GM19193 (cell line): ENCODE data around the gene TCOF1.

ENCODE experiments used
- POLR2A ChIP-seq: IDR thresholded peaks from 4 replicates; pipeline ENCODE4 v1.6.1; 2011; ENCODE audit not compliant: insufficient read depth, insufficient read length; ENCODE audit errors: extremely low read depth

TCOF1 gene

DNA sequence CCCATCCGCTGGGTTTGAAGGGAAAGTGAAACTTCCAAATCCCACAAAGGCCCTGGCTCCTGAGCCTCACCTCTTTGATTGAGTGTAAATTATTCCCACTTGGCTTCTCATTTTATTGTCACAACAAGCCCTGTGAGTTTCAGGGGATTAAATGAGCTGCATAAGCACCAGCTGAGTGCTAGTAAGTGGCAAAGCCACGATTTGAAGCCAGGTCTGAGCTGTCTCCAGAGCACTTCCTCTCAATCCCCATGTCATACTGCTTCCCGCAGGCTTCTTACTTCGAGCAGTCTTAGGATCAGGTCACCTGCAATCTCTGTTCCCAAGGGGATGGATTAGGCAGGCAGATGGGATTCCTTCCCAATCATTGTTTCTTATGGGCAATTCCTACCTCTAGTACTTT lies 74.1 kb downstream of the TCOF1 start:
- TF ChIP-seq POLR2A = no peak

GRCh38 chr5:150434464-150434863 lies 77.0 kb downstream of the TCOF1 start:
- no peak for TF ChIP-seq POLR2A

GRCh38 chr5:150436141-150436680 lies 78.7 kb downstream of the TCOF1 start:
- TF ChIP-seq POLR2A = no peak

GRCh38 chr5:150438873-150439546 lies 81.5 kb downstream of the TCOF1 start:
- no peak for TF ChIP-seq POLR2A

DNA sequence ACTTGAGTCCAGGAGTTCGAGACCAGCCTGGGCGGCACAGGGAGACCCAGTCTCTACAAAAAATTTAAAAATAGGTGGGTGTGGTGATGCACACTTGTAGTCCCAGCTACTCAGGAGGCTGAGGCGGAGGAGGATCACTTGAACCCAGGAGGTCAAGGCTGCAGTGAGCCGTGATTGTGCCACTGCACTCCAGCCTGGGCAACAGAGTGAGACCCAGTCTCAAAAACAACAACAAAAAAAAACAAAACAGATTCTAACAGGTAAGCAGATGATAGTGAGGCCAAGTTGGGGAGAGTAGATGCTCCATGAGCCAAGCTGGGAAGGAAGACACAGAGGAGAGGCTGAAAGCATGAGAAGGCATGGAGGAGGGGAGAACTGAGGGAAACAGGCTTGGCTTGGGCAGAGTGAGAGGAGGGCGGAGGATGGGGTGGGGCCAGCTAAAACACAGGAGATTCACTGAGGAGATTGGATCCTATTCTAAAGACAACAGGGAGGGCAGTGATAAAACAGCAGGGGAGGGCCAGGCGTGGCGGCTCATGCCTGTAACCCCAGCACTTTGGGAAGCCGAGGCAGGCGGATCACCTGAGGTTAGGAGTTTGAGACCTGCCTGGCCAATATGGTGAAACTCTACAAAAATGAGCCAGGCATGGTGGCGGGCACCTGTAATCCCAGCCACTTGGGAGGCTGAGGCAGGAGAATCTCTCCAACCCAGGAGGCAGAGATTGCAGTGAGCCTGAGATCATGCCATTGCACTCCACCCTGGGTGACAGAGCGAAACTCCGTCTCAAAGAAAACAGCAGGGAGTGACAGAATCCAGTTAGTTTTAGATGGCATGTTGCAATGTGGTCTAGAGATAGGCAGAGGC lies 83.7 kb downstream of the TCOF1 start:
- TF ChIP-seq POLR2A = no peak

GRCh38 chr5:150441813-150442698 lies 84.6 kb downstream of the TCOF1 start:
- TF ChIP-seq POLR2A = no peak

DNA sequence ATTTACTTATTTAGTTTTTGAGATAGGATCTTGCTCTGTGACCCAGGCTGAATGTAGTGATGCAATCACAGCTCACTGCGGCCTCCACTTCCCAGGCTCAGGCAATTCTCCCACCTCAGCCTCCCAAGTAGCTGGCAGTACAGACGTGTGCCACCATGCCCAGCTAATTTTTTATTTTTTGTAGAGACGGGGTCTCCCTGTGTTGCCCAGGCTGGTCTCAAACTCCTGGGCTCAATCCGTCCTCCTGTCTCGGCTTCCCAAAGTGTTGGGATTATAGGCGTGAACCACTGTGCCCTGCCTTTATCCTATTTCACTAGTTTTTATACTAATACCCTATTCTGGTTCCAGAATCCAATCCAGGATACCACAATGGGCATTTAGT lies 85.2 kb downstream of the TCOF1 start:
- TF ChIP-seq POLR2A = peak; percentile 37

- TF ChIP-seq POLR2A = peak; percentile 17
Measured at GRCh38 chr5:150443242-150444075, 86.0 kb downstream of the TCOF1 start.

GRCh38 chr5:150444770-150445169 lies 87.3 kb downstream of the TCOF1 start:
- TF ChIP-seq POLR2A = no peak

DNA sequence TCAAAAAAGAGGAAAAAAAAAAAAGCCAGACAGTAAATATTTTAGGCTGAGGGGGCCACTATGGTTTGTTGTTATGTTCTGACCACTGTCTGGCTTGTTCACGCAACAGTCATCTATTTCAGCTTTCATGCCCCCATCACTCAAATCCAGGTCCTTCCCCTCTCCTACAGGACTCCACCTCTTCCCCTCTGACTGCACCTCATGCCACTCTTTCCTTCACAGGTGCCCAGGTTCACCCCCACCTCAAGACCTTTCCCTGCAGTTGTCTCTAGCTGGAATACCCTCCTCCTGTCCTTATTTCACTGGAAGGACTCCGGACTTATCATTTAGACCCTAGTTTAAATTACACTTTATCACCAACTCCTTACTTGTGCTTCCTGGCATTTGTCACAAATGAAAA lies 88.6 kb downstream of the TCOF1 start:
- TF ChIP-seq POLR2A = no peak

DNA sequence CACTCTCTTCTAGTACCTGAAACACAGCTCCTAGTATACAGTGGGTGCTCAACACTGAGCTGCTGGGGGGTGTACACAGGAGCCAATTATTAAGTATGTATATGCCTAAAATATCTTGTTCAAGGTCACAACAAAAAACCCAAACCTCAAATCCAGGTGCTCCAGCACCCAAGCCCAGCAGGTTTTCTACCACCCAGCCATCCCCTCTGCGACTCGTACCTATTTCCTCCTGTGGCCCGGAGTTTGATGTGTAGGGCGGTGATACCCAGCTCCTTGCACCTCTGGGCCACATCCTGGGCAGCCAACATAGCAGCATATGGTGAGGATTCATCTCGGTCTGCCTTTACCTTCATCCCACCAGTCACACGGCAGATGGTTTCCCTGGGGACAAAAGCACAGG lies 89.1 kb downstream of the TCOF1 start:
- no peak for TF ChIP-seq POLR2A

GRCh38 chr5:150447188-150447587 lies 89.7 kb downstream of the TCOF1 start:
- TF ChIP-seq POLR2A = no peak

DNA sequence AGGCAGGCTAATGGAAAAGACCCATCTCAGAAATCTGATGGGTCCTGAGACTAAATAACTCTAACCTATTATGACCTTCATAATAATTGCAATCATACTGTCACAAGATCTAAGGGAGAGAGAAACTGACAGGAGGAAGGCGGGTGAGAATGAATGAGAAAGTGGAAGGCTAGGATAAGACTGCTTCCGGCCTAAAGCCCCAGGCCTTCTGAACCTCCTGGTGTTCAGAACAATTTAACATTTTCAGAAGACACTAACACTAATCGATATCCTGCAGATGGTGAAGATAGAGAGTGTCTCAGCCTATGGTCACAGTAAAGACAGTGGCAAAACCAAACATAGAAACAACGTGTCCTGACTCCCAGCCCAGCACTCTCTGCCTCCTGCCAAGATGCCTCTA lies 90.8 kb downstream of the TCOF1 start:
- no peak for TF ChIP-seq POLR2A

DNA sequence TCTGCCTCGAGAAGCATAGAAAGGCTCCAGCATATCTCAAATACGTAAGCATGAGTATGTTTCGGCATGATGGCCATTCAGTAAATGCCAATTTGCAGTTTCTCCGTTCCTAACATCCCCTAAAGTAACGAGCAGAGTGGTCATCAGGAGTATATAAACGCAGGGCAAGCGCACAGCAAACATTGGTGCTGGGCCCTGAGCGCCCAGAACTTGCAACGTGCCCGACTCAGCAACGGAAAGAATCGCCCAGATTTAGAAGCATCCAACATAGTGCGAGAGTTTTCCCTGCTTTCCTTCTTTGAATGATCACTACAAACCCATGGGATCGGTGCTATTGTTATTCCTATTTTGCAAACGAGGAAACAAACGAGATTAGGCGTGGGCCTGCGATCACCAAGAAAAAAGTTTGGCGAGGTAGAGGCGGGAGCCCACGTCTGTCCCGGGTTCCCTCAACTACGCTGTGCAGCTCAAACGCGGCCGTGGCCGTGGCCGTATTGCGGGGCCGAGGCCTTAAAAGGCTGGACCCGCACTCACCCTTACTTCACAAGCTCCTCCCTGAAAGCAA lies 91.5 kb downstream of the TCOF1 start:
- no peak for TF ChIP-seq POLR2A
